ENCODE measurements around the gene TCEAL1. TPM values are rescaled to one million over a fixed set of nuclear protein-coding genes. Genes with fewer than 3 reads are reported as not detected.

The TCEAL1 gene
- total RNA-seq, 2 donors from 2014 or later = 4.5 to 4.8 TPM

DNA sequence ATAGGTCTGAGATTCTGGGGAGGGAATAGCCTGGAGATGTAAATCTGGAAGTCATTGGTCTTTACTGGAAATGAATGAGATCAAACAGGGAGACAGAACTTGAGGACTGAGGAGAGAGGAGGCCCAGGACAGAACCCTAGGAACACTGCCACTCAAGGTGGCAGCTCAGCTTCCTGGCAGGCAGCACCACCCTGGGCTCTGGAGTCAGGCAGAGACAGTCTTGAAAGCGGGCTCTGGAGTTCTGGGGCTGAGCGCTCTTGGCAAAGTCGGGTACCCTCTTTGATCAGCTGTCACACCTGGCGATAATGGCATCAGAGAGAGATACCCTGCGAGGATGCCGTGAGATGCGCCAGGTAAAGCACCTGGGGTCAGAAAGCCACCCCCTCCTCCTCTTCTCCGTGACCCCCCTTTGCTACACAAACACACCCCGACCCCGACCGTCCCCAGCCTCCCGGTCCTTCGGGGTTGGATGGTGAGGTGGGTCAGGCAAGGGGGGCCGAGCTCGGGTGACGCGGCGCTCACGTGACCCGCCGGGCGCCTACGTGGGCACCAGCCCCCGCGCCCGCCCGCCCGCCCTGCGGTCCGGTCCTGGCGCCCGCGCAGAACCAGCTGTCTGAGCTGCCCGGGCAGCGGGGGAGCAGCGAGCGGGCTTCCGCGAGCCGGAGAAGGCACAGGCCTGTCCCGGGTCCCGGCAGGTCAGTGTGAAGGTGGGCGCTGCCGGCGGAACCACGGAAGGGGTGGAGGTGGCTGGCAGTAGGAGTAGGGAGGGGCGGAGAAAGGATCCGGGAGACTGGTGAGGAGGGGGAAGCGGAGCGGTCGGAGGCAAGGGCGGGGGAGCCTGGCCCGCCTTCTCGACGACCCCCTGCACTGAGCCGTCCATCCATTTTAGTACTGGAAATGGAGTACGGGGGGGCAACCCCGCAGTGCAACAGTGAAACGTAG, 21.1 kb upstream of the TCEAL1 start, which contains the start of gene TCEAL3:
Gene TCEAL3, plus strand, starts transcription at position 600 of the 942 bp plus-strand sequence. CDS start 1,102 bp downstream, outside the sequence.
- 0% methylated on average over 53 of the region's 59 CpGs; no CpG with 5 or more reads in 1 of the 2 experiments for WGBS, 2 experiments (ENCODE audit: insufficient coverage in 1 of 2, insufficient read length in 1 of 2)
- no peaks in the 10 kb centered on the region for H3K36me3 ChIP-seq (ENCODE audit: control insufficient read depth, insufficient read depth, low read length)
- H3K27ac ChIP-seq (ENCODE audit: low read depth, low read length) = no peak within 1 kb of the TSS
- peak within 1 kb of the TSS; percentile 76 for H3K4me3 ChIP-seq (ENCODE audit: low read length)
- peak within 1 kb of the TSS; percentile 41 for H3K27ac Mint-ChIP-seq
- peak within 1 kb of the TSS; percentile 78 for H3K4me3 Mint-ChIP-seq
- no peaks in the 10 kb centered on the region for H3K4me1 ChIP-seq (ENCODE audit: control insufficient read depth, insufficient read depth, low read length)
- peaks cover 3% of the 10 kb centered on the region for H3K4me1 Mint-ChIP-seq
- no peaks in the 10 kb centered on the region for H3K9me3 Mint-ChIP-seq
- no peak for TF ChIP-seq CTCF (conservative IDR thresholded peaks at IDR 0.05)
- H3K27me3 Mint-ChIP-seq (ENCODE audit: insufficient read depth) = peaks cover 22% of the 10 kb centered on the region
- DNase-seq = peak; percentile 87
- peaks cover 3% of the 10 kb centered on the region for H3K36me3 Mint-ChIP-seq (ENCODE audit: low read depth)
- H3K9me3 ChIP-seq (ENCODE audit: control insufficient read depth, low read length) = no peaks in the 10 kb centered on the region
- H3K27me3 ChIP-seq (ENCODE audit: control insufficient read depth, insufficient read depth, low read length, poor library complexity, severe bottlenecking) = peaks cover 17% of the 10 kb centered on the region
- H3K9ac ChIP-seq (ENCODE audit: extremely low read depth, low read length, poor library complexity, severe bottlenecking) = peak within 1 kb of the TSS; percentile 20

DNA sequence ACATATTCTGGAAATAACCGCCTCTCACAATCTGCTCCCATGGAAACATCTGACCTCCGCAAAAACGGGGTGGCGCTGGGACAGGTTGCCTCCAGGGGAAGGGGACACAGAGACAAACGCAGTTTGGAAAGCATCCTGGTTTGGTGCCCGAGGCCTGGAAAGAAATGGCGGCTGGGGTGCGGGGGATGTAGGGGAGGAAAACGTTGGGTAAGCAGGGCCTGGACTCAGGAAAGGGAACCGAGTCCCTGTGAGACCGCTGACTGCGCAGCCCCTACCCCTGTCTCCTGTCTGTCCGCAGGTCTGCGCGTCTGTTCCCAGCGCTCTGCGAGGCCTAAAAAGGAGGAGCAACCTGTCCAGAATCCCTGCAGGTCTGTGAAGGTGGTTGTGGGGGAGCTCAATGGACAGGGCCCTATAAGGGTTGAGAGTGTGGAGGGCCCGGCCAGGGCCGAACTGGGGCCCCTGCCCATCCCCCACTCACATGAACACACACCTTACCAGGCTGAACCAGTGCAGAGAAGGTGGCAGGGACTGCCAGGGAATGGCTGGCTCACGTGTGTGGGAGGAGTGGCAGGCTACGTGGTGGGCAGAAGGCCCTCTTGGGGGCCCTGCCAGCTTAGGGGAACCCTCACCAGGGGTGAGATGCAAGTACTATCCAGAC, 20.3 kb upstream of the TCEAL1 start:
- Histone ChIP-seq H3K36me3 (ENCODE audit: control insufficient read depth, insufficient read depth, low read length) (no peaks in the 10 kb centered on the region), H3K27ac (ENCODE audit: low read depth, low read length) (no peak overlapping the region), H3K4me3 (ENCODE audit: low read length) (peak overlapping the region; percentile 76), H3K4me1 (ENCODE audit: control insufficient read depth, insufficient read depth, low read length) (no peaks in the 10 kb centered on the region), H3K27me3 (ENCODE audit: control insufficient read depth, insufficient read depth, low read length, poor library complexity, severe bottlenecking) (peaks cover 17% of the 10 kb centered on the region), H3K9me3 (ENCODE audit: control insufficient read depth, low read length) (no peaks in the 10 kb centered on the region), H3K9ac (ENCODE audit: extremely low read depth, low read length, poor library complexity, severe bottlenecking) (no peak overlapping the region)
- Mint-ChIP-seq H3K9me3 (no peaks in the 10 kb centered on the region), H3K27me3 (ENCODE audit: insufficient read depth) (peaks cover 22% of the 10 kb centered on the region), H3K4me1 (peaks cover 3% of the 10 kb centered on the region), H3K36me3 (ENCODE audit: low read depth) (peaks cover 3% of the 10 kb centered on the region), H3K27ac (peak overlapping the region; percentile 41), H3K4me3 (peak overlapping the region; percentile 78)
- no peak for TF ChIP-seq CTCF (conservative IDR thresholded peaks at IDR 0.05)
- DNase-seq = peak; percentile 67
- WGBS, 2 experiments (ENCODE audit: insufficient coverage in 1 of 2, insufficient read length in 1 of 2) = 12 to 100% methylated on average over 2 to 17 of the region's 21 CpGs

- Mint-ChIP-seq H3K27ac (no peak overlapping the region), H3K4me1 (peaks cover 6% of the 10 kb centered on the region), H3K4me3 (no peak overlapping the region), H3K27me3 (ENCODE audit: insufficient read depth) (peaks cover 22% of the 10 kb centered on the region), H3K36me3 (ENCODE audit: low read depth) (peaks cover 3% of the 10 kb centered on the region), H3K9me3 (no peaks in the 10 kb centered on the region)
- H3K9ac ChIP-seq (ENCODE audit: extremely low read depth, low read length, poor library complexity, severe bottlenecking) = no peak overlapping the region
- no peak for DNase-seq
- H3K4me3 ChIP-seq (ENCODE audit: low read length) = no peak overlapping the region
- H3K9me3 ChIP-seq (ENCODE audit: control insufficient read depth, low read length) = no peaks in the 10 kb centered on the region
- H3K36me3 ChIP-seq (ENCODE audit: control insufficient read depth, insufficient read depth, low read length) = no peaks in the 10 kb centered on the region
- H3K4me1 ChIP-seq (ENCODE audit: control insufficient read depth, insufficient read depth, low read length) = no peaks in the 10 kb centered on the region
- H3K27ac ChIP-seq (ENCODE audit: low read depth, low read length) = no peak overlapping the region
- WGBS, 2 experiments (ENCODE audit: insufficient coverage in 1 of 2, insufficient read length in 1 of 2) = no CpG with 5 or more reads among the region's 1 CpG
- peaks cover 17% of the 10 kb centered on the region for H3K27me3 ChIP-seq (ENCODE audit: control insufficient read depth, insufficient read depth, low read length, poor library complexity, severe bottlenecking)
- TF ChIP-seq CTCF (conservative IDR thresholded peaks at IDR 0.05) = no peak
These were observed 18.5 kb upstream of the TCEAL1 start for GRCh38 chrX:103610282-103610681.
